Body of pancreas (tissue), 4 donors: ENCODE data around the gene TSHZ2.

Experiments used
- POLR2A ChIP-seq, 3 donors: fragments of 450-650 bp; IDR thresholded peaks; one replicate each; pipeline ENCODE4 v1.6.1; 2016; ENCODE audit warnings: antibody characterized with exemption in 3 of 3, mild to moderate bottlenecking in 2 of 3
- TF ChIP-seq, protein P1 (sequence below), 7 experiments: fragments of 450-650 bp in 4 of 7; fragments of 200-600 bp in 3 of 7; sonication (generic) in 3 of 7; IDR thresholded peaks; one replicate each; pipeline ENCODE4 v1.5.1; 2016 to 2019; ENCODE audit warnings: antibody characterized with exemption in 7 of 7

- TF ChIP-seq, protein P1, sequence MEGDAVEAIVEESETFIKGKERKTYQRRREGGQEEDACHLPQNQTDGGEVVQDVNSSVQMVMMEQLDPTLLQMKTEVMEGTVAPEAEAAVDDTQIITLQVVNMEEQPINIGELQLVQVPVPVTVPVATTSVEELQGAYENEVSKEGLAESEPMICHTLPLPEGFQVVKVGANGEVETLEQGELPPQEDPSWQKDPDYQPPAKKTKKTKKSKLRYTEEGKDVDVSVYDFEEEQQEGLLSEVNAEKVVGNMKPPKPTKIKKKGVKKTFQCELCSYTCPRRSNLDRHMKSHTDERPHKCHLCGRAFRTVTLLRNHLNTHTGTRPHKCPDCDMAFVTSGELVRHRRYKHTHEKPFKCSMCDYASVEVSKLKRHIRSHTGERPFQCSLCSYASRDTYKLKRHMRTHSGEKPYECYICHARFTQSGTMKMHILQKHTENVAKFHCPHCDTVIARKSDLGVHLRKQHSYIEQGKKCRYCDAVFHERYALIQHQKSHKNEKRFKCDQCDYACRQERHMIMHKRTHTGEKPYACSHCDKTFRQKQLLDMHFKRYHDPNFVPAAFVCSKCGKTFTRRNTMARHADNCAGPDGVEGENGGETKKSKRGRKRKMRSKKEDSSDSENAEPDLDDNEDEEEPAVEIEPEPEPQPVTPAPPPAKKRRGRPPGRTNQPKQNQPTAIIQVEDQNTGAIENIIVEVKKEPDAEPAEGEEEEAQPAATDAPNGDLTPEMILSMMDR (IDR thresholded peaks at IDR 0.05): no peak
- no peak for TF ChIP-seq POLR2A (IDR thresholded peaks at IDR 0.05)
Observed at GRCh38 chr20:53539516-53539915, 567.4 kb downstream of the TSHZ2 start.
